Esophagus squamous epithelium (tissue), 5 donors: ENCODE data around the gene HS6ST1. TPM values are rescaled to one million over a fixed set of nuclear protein-coding genes. Genes with fewer than 3 reads are reported as not detected.
"Not testable (repeated sequence)": the region's sequence is repeated elsewhere in the genome, so short reads cannot be mapped to it uniquely, and the experiment has no call there.

ENCODE experiments used
- DNase-seq: peaks from one replicate; lab custom pipeline; 2025; lab: John Stamatoyannopoulos, UW
- H3K27ac ChIP-seq, 4 donors: fragments of 200-600 bp; sonication (generic); one replicate each; pipeline ENCODE4 v1.5.1; 2016 to 2019; ENCODE audit warnings: mild to moderate bottlenecking in 1 of 4
- H3K27me3 ChIP-seq, 4 donors: fragments of 200-600 bp; sonication (generic); 1 replicate in 3 of 4; 2 replicates in 1 of 4; pipeline versions ENCODE4 v1.5.1 to v1.6.0; 2017 to 2021; ENCODE audit warnings: antibody characterized with exemption in 1 of 4
- H3K36me3 ChIP-seq, 3 donors: fragments of 200-600 bp; sonication (generic); one replicate each; pipeline ENCODE4 v1.5.1; 2016 to 2019
- H3K4me1 ChIP-seq, 3 donors: fragments of 200-600 bp; sonication (generic); one replicate each; pipeline ENCODE4 v1.5.1; 2017 to 2019
- H3K4me3 ChIP-seq, 4 donors: fragments of 200-600 bp; sonication (generic); 1 replicate in 3 of 4; 2 replicates in 1 of 4; pipeline ENCODE4 v1.5.1; 2016 to 2019; ENCODE audit warnings: mild to moderate bottlenecking in 2 of 4, moderate library complexity in 1 of 4
- H3K9me3 ChIP-seq, 3 donors: fragments of 200-600 bp; sonication (generic); one replicate each; pipeline ENCODE4 v1.5.1; 2016 to 2019
- POLR2A ChIP-seq, 4 donors: fragments of 450-650 bp; IDR thresholded peaks; one replicate each; pipeline ENCODE4 v1.6.1; 2017; ENCODE audit warnings: antibody characterized with exemption in 4 of 4, mild to moderate bottlenecking in 4 of 4, moderate library complexity in 3 of 4
- WGBS, 2 donors: methylation state at CpG; one replicate each; pipeline ENCODE4 v1.1.5; 2018; 5-methylcytosine and 5-hydroxymethylcytosine counted together
- intact Hi-C: fragments of 100-400 bp; cut with DNase I; formaldehyde crosslinking; loops from one replicate; pipeline ENCODE4 v1.15.0; 2022
- total RNA-seq, 4 donors: library from RNA; depleted of rRNA; stranded (reverse); fragments of >200 nt; gene quantifications; one replicate each; pipeline ENCODE4 v1.1.0, GENCODE V29; 2016
- TF ChIP-seq, protein P1 (sequence below), 6 experiments: fragments of 450-650 bp in 4 of 6; fragments of 200-600 bp in 2 of 6; sonication (generic) in 2 of 6; IDR thresholded peaks; one replicate each; pipeline ENCODE4 v1.5.1; 2016 to 2019; ENCODE audit warnings: antibody characterized with exemption in 6 of 6, mild to moderate bottlenecking in 4 of 6, moderate library complexity in 4 of 6
- donor health status: DM: yes; HTN: yes; CAD: no.

Gene HS6ST1
- total RNA-seq, 4 donors from 2014 or later, result 44.7 to 73.8 (median 56.8) TPM

- DNase-seq, result no peak
- no peaks in the 10 kb centered on the region for H3K27me3 ChIP-seq
- no peaks in the 10 kb centered on the region for H3K9me3 ChIP-seq
- no peak overlapping the region for H3K27ac ChIP-seq
- no peak overlapping the region for H3K4me3 ChIP-seq
- WGBS, 2 donors, result 73 to 89% methylated on average over 7 of the region's 18 CpGs
- H3K36me3 ChIP-seq, result peaks cover 5 to 87% (median 11%) of the 10 kb centered on the region in 3 donors
- H3K4me1 ChIP-seq, result peaks cover 3 to 47% (median 8%) of the 10 kb centered on the region in 3 donors
- TF ChIP-seq, protein P1, sequence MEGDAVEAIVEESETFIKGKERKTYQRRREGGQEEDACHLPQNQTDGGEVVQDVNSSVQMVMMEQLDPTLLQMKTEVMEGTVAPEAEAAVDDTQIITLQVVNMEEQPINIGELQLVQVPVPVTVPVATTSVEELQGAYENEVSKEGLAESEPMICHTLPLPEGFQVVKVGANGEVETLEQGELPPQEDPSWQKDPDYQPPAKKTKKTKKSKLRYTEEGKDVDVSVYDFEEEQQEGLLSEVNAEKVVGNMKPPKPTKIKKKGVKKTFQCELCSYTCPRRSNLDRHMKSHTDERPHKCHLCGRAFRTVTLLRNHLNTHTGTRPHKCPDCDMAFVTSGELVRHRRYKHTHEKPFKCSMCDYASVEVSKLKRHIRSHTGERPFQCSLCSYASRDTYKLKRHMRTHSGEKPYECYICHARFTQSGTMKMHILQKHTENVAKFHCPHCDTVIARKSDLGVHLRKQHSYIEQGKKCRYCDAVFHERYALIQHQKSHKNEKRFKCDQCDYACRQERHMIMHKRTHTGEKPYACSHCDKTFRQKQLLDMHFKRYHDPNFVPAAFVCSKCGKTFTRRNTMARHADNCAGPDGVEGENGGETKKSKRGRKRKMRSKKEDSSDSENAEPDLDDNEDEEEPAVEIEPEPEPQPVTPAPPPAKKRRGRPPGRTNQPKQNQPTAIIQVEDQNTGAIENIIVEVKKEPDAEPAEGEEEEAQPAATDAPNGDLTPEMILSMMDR (IDR thresholded peaks at IDR 0.05), result no peak
- TF ChIP-seq POLR2A (IDR thresholded peaks at IDR 0.05), result no peak
- intact Hi-C loops, result no loop called here
Measured at GRCh38 chr2:128270672-128271596, 47.7 kb downstream of the HS6ST1 start.

DNA sequence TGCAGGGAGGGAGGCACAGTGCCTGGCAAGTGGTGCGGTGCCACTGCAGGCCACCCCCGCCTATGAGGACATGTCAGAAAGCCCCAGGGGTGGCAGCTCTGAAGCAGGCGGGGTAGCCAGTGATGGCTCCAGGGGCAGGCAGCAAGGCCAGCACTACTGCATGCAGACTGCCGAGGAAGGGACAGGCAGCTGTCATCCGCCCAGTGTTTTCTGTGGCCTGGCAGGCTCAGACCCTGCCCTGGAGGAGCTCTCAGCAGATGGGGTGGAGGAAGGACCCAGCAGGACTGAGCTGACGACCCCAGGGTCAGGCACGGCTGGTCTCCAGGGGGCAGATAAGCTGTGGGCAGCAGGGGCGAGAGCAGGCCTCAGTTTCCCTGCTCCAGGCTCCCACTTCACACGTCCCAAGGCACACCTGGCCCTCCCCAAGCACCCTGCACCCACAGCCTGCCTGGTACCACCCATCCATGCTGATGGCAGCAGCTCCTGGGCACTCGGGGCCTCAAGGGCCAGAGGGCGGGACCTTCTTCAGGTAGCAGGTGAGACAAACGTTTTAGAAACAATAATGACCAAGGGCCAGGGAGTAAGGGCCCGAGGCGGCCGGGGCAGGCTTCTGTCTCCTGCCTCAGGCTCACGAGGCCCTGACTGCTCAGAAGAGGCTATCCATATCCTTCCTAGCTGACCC, 48.5 kb downstream of the HS6ST1 start:
- H3K27ac ChIP-seq, result no peak overlapping the region

DNA sequence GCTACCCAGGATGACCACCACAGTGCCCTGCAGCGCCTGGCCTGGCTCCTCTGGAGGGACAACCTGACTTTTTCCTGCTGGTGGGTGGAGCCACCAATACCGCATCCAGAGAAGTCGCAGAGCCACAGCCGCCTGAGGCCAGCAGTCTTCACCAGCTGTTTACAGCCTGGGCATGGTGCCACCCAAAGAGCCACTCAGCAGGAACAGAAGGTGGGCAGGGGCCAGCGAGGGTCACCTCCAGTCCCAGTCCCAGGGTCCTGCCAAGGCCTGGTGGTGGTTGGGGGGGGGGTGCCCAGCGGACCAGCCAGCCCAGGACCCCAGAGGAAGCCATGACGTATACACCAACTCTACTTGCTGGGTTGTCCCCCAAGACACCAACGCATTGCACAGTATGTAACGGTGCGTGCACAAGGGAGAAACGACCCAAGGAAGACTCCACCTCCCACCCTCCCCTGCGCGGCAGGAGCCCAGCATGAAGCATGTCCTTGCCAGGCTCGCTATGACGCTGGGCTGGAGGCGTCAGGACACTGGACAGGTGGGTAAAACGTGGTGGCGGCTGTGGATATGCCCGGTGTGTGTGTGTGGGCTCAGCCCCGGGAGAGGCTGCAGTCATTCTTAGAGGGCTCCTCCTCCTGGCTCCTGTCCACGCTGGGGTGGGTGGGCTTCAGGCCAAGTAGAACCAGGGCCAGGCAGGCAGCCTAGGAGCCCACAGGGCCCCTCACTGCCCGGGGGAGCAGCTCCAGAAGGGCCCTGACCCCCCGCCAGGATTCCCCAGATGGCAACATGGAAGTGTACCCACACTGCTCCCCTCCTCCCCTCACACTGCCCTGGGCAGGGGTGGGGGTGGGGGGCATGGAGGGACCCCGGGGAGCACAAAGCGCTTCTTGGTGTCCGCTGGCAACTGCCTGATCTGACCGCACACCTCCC, 49.3 kb downstream of the HS6ST1 start:
- DNase-seq, result no peak
- H3K4me3 ChIP-seq, result no peak overlapping the region
- no peaks in the 10 kb centered on the region for H3K9me3 ChIP-seq
- H3K27ac ChIP-seq, result no peak overlapping the region
- TF ChIP-seq POLR2A (IDR thresholded peaks at IDR 0.05), result no peak
- TF ChIP-seq, protein P1 (IDR thresholded peaks at IDR 0.05), result no peak
- intact Hi-C loops, result no loop called here
- H3K27me3 ChIP-seq, result no peaks in the 10 kb centered on the region
- H3K4me1 ChIP-seq, result peaks cover 3 to 39% (median 8%) of the 10 kb centered on the region in 3 donors
- H3K36me3 ChIP-seq, result peaks cover 5 to 77% (median 11%) of the 10 kb centered on the region in 3 donors
- WGBS, 2 donors, result 76 to 84% methylated on average over 9 to 11 of the region's 27 CpGs

More for the DNA sequence above, 48.5 kb downstream of the HS6ST1 start:
- no peak for DNase-seq
- no peak overlapping the region for H3K4me3 ChIP-seq
- no peaks in the 10 kb centered on the region for H3K9me3 ChIP-seq
- peaks cover 3 to 41% (median 8%) of the 10 kb centered on the region in 3 donors for H3K4me1 ChIP-seq
- intact Hi-C loops, result no loop called here
- H3K36me3 ChIP-seq, result peaks cover 5 to 79% (median 11%) of the 10 kb centered on the region in 3 donors
- no peaks in the 10 kb centered on the region for H3K27me3 ChIP-seq
- TF ChIP-seq, protein P1 (IDR thresholded peaks at IDR 0.05), result no peak
- no peak for TF ChIP-seq POLR2A (IDR thresholded peaks at IDR 0.05)
- WGBS, 2 donors, result 90% methylated on average over 4 of the region's 16 CpGs; no CpG with 5 or more reads in 1 of the 2 donors

- DNase-seq, H3K27me3 ChIP-seq, intact Hi-C loops, H3K9me3 ChIP-seq, H3K4me3 ChIP-seq, H3K27ac ChIP-seq: not testable (repeated sequence)
- Histone ChIP-seq H3K36me3 (peaks cover 5 to 70% (median 11%) of the 10 kb centered on the region in 3 donors), H3K4me1 (peaks cover 3 to 34% (median 6%) of the 10 kb centered on the region in 3 donors)
- whole genome bisulfite sequencing, 2 donors, result 89 to 90% methylated on average over 2 to 14 of the region's 23 CpGs
Measured at GRCh38 chr2:128268611-128269010, 50.1 kb downstream of the HS6ST1 start.

- H3K9me3 ChIP-seq, H3K27me3 ChIP-seq, DNase-seq, intact Hi-C loops, H3K4me3 ChIP-seq, H3K27ac ChIP-seq: not testable (repeated sequence)
- H3K4me1 ChIP-seq, result peaks cover 0 to 32% (median 1%) of the 10 kb centered on the region in 3 donors
- H3K36me3 ChIP-seq, result peaks cover 5 to 70% (median 11%) of the 10 kb centered on the region in 3 donors
- WGBS, 2 donors, result 98 to 100% methylated on average over 2 to 10 of the region's 38 CpGs
Measured at GRCh38 chr2:128268145-128268544, 50.5 kb downstream of the HS6ST1 start.

DNA sequence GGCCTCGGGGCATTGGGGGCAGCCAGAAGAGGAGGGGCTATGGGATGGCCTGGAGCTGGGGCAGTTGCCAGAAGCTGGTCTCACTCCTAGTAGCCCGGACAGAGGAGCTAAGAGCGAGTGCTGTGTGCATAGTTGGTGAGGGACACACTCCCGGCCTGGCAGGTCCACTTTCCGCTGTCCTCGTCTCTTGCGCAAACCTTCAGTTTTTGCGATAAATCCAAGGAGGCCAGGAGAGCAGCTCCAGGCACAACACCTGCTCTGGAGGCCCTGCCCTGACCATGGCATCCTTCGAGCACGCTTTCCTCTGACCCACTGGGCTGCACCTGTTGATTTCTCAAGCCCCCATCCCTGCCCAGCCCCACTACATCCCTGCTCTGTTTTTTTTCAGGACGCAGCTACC, 51.0 kb downstream of the HS6ST1 start:
- peaks cover 5 to 65% (median 11%) of the 10 kb centered on the region in 3 donors for H3K36me3 ChIP-seq
- 93 to 97% methylated on average over 8 to 10 of the region's 11 CpGs for WGBS, 2 donors
- DNase-seq, result not testable (repeated sequence)

GRCh38 chr2:128267197-128267596, 51.5 kb downstream of the HS6ST1 start:
- intact Hi-C loops, DNase-seq, H3K4me3 ChIP-seq, H3K9me3 ChIP-seq, H3K27ac ChIP-seq, H3K27me3 ChIP-seq: not testable (repeated sequence)
- H3K36me3 ChIP-seq, result peaks cover 5 to 60% (median 11%) of the 10 kb centered on the region in 3 donors
- H3K4me1 ChIP-seq, result peaks cover 0 to 28% (median 0%) of the 10 kb centered on the region in 3 donors
- WGBS, 2 donors, result no CpG with 5 or more reads among the region's 9 CpGs

More for the DNA sequence above, 51.0 kb downstream of the HS6ST1 start:
- H3K27ac ChIP-seq, H3K9me3 ChIP-seq, intact Hi-C loops, H3K4me3 ChIP-seq, H3K27me3 ChIP-seq: not testable (repeated sequence)
- H3K4me1 ChIP-seq, result peaks cover 0 to 30% (median 0%) of the 10 kb centered on the region in 3 donors

- intact Hi-C loops, H3K9me3 ChIP-seq, DNase-seq, H3K27ac ChIP-seq, H3K27me3 ChIP-seq, H3K4me3 ChIP-seq: not testable (repeated sequence)
- Histone ChIP-seq H3K4me1 (peaks cover 0 to 34% (median 2%) of the 10 kb centered on the region in 3 donors), H3K36me3 (peaks cover 5 to 53% (median 11%) of the 10 kb centered on the region in 3 donors)
- 90% methylated on average over 2 of the region's 8 CpGs; no CpG with 5 or more reads in 1 of the 2 donors for WGBS, 2 donors
Measured at GRCh38 chr2:128266463-128266862, 52.2 kb downstream of the HS6ST1 start.
